Measurements from ENCODE around the gene KLHDC8A. TPM values are rescaled to one million over a fixed set of nuclear protein-coding genes. Genes with fewer than 3 reads are reported as not detected.

KLHDC8A gene
- total and polyA plus RNA-seq, 9 of the 15 experiments (the other 6 are each of a cell fraction or from before 2014, with no cell fraction given) = 0.01 to 0.54 (median 0.04) TPM; not detected in 6

GRCh38 chr1:205326812-205327466 is 29.8 kb downstream of the KLHDC8A start (continued):
- TF ChIP-seq ELK1 (CRISPR knock-in tag; IDR thresholded peaks at IDR 0.05) (no peak), ZSCAN32 (CRISPR knock-in tag; IDR thresholded peaks at IDR 0.05) (no peak), MAX (CRISPR knock-in tag; IDR thresholded peaks at IDR 0.05) (no peak), MLX (CRISPR knock-in tag; conservative IDR thresholded peaks at IDR 0.05) (no peak), NFIX (CRISPR knock-in tag; IDR thresholded peaks at IDR 0.05; ENCODE audit: low read depth) (no peak), SP1 (CRISPR knock-in tag; IDR thresholded peaks at IDR 0.05) (no peak), HBP1 (CRISPR knock-in tag; IDR thresholded peaks at IDR 0.05) (no peak), TFE3 (CRISPR knock-in tag; IDR thresholded peaks at IDR 0.05) (no peak), POLR3G (IDR thresholded peaks at IDR 0.05; ENCODE audit: extremely low read depth, insufficient read length, insufficient replicate concordance) (no peak), SOX6 (IDR thresholded peaks at IDR 0.05) (peak; percentile 84), SFPQ (IDR thresholded peaks at IDR 0.05; ENCODE audit: low read depth, low read length) (no peak), ETS1 (conservative IDR thresholded peaks at IDR 0.05; ENCODE audit: control insufficient read depth, low read depth, low read length) (no peak), HDGF (IDR thresholded peaks at IDR 0.05) (no peak), MAFF (IDR thresholded peaks at IDR 0.05; ENCODE audit: low read length) (no peak), NR0B1 (IDR thresholded peaks at IDR 0.05; ENCODE audit: partially characterized antibody) (no peak), CHD1 (IDR thresholded peaks at IDR 0.05; ENCODE audit: low read length) (no peak), KLF1 (tag; IDR thresholded peaks at IDR 0.05) (no peak), ZNF232 (CRISPR knock-in tag; IDR thresholded peaks at IDR 0.05) (no peak)
